DOHH2 (cell line): ENCODE measurements around the gene MT1M.

Source experiments
- EZH2phosphoT487 ChIP-seq: fragments of 200-600 bp; sonication (generic); IDR thresholded peaks from 2 replicates; pipeline ENCODE4 v1.6.1; 2017; ENCODE audit warnings: borderline replicate concordance, mild to moderate bottlenecking, antibody characterized with exemption, low read length, moderate library complexity, mixed read lengths
- TF ChIP-seq, protein P1 (sequence below): fragments of 200-600 bp; sonication (generic); IDR thresholded peaks from one replicate; pipeline ENCODE4 v1.5.1; 2014; ENCODE audit warnings: antibody characterized with exemption, mild to moderate bottlenecking, low read depth, low read length; ENCODE audit not compliant: poor library complexity, severe bottlenecking

DNA sequence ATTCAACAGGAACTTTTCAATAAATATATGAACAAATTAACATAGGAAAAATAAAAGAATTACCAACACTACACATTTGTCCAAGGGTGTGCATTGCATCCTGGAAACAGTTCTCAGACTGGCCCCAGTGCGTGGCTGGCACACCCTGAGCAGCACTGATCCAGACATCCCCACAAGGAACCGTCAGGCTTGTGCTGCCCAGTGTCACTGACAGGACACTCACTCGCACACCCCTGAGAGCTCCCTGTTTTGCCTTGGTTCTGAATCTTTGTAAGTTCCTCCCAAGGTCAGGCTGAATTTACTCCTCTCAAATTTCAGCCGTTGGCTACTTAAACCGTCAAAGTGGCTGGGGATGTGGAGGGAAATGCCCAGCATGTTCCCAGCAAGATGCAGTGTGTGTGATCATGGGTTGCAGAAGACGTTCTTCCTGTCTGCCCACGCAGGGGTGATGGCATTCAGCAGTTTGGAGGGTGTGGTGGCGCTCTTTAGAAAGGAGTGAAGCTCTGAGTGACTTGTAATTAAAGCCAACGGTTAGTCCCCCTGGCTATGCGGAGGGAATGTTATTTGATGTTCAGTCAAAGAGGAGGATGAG is 22.3 kb upstream of the MT1M start:
- TF ChIP-seq, protein P1, sequence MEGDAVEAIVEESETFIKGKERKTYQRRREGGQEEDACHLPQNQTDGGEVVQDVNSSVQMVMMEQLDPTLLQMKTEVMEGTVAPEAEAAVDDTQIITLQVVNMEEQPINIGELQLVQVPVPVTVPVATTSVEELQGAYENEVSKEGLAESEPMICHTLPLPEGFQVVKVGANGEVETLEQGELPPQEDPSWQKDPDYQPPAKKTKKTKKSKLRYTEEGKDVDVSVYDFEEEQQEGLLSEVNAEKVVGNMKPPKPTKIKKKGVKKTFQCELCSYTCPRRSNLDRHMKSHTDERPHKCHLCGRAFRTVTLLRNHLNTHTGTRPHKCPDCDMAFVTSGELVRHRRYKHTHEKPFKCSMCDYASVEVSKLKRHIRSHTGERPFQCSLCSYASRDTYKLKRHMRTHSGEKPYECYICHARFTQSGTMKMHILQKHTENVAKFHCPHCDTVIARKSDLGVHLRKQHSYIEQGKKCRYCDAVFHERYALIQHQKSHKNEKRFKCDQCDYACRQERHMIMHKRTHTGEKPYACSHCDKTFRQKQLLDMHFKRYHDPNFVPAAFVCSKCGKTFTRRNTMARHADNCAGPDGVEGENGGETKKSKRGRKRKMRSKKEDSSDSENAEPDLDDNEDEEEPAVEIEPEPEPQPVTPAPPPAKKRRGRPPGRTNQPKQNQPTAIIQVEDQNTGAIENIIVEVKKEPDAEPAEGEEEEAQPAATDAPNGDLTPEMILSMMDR = no peak
- TF ChIP-seq EZH2phosphoT487 = no peak
